ENCODE measurements around the gene SOCS7.

SOCS7 gene

GRCh38 chr17:38451840-38452529 lies 100.3 kb downstream of the SOCS7 start:
- no peak for TF ChIP-seq CTCF (IDR thresholded peaks at IDR 0.05; ENCODE audit: insufficient read depth, low read length, missing control alignments)
- CTCF ChIA-PET: interaction anchor here (0.8 to 3.2 kb wide), 8 partner anchors 8 to 103 kb away, joined by 3 to 17 read pairs (median 6); no protein-coding TSS in a partner anchor
- DNase-seq (ENCODE audit: low read depth, low spot score): peak; percentile 66
- peak overlapping the region; percentile 63 for H3K4me3 ChIP-seq (ENCODE audit: low read depth, low read length)
- POLR2A ChIA-PET: interaction anchor here (0.7 to 3.1 kb wide), 5 partner anchors 11 to 21 kb away, joined by 3 to 43 read pairs (median 4); no protein-coding TSS in a partner anchor

GRCh38 chr17:38452719-38453118 lies 101.1 kb downstream of the SOCS7 start:
- no peak for DNase-seq (ENCODE audit: low read depth, low spot score)
- CTCF ChIA-PET: interaction anchor here (1.7 to 2.2 kb wide), 2 partner anchors 10 to 104 kb away, joined by 5 to 17 read pairs; no protein-coding TSS in a partner anchor
- peak overlapping the region; percentile 77 for H3K4me3 ChIP-seq (ENCODE audit: low read depth, low read length)
- POLR2A ChIA-PET: interaction anchor here (0.7 to 3.1 kb wide), 3 partner anchors 10 to 13 kb away, joined by 3 to 43 read pairs (median 5); no protein-coding TSS in a partner anchor
- TF ChIP-seq CTCF (IDR thresholded peaks at IDR 0.05; ENCODE audit: insufficient read depth, low read length, missing control alignments): no peak

- peak overlapping the region; percentile 77 for H3K4me3 ChIP-seq (ENCODE audit: low read depth, low read length)
- ChIA-PET CTCF (interaction anchor here (1.0 to 2.7 kb wide), 3 partner anchors 11 to 53 kb away, joined by 4 to 10 read pairs (median 4); no protein-coding TSS in a partner anchor), POLR2A (interaction anchor here (3.0 kb wide), 1 partner anchor 11 kb away, joined by 26 read pairs; no protein-coding TSS in a partner anchor)
These were observed 102.3 kb downstream of the SOCS7 start for GRCh38 chr17:38453951-38454421.

GRCh38 chr17:38454532-38454931 lies 102.9 kb downstream of the SOCS7 start:
- DNase-seq (ENCODE audit: low read depth, low spot score): no peak
- peak overlapping the region; percentile 77 for H3K4me3 ChIP-seq (ENCODE audit: low read depth, low read length)
- POLR2A ChIA-PET: interaction anchor here (3.0 kb wide), 1 partner anchor 11 kb away, joined by 26 read pairs; no protein-coding TSS in a partner anchor
- CTCF ChIA-PET: interaction anchor here (1.0 to 2.7 kb wide), 4 partner anchors 11 to 55 kb away, joined by 4 to 10 read pairs (median 4); no protein-coding TSS in a partner anchor
- no peak for TF ChIP-seq CTCF (IDR thresholded peaks at IDR 0.05; ENCODE audit: insufficient read depth, low read length, missing control alignments)

More at GRCh38 chr17:38453951-38454421, 102.3 kb downstream of the SOCS7 start:
- no peak for TF ChIP-seq CTCF (IDR thresholded peaks at IDR 0.05; ENCODE audit: insufficient read depth, low read length, missing control alignments)
- no peak for DNase-seq (ENCODE audit: low read depth, low spot score)
